ENCODE data around the gene TRAPPC6A.

Gene TRAPPC6A

GRCh38 chr19:45184115-45184514 lies 6.1 kb upstream of the TRAPPC6A start:
- H3K36me3 ChIP-seq = peaks cover 5 to 22% (median 7%) of the 10 kb centered on the region in 3 donors
- no peaks in the 10 kb centered on the region for H3K27me3 ChIP-seq
- no peak for TF ChIP-seq CTCF (IDR thresholded peaks at IDR 0.05)
- intact Hi-C loops (cut with DNase I; ENCODE audit: low total_unique reads) = no loop called here
- no peak for DNase-seq
- H3K27ac ChIP-seq = no peak overlapping the region
- H3K4me1 ChIP-seq = peaks cover 0 to 26% (median 21%) of the 10 kb centered on the region in 4 donors
- no peak overlapping the region for H3K4me3 ChIP-seq
- H3K9me3 ChIP-seq = no peaks in the 10 kb centered on the region

- DNase-seq = no peak
- H3K4me1 ChIP-seq = peaks cover 0 to 27% (median 21%) of the 10 kb centered on the region in 4 donors
- H3K27me3 ChIP-seq = no peaks in the 10 kb centered on the region
- no peak overlapping the region for H3K27ac ChIP-seq
- intact Hi-C loops (cut with DNase I; ENCODE audit: low total_unique reads) = no loop called here
- H3K36me3 ChIP-seq = peaks cover 5 to 22% (median 7%) of the 10 kb centered on the region in 3 donors
- H3K4me3 ChIP-seq = no peak overlapping the region
- no peak for TF ChIP-seq CTCF (IDR thresholded peaks at IDR 0.05)
- no peaks in the 10 kb centered on the region for H3K9me3 ChIP-seq
These were observed 4.7 kb upstream of the TRAPPC6A start for GRCh38 chr19:45182758-45183157.

- peaks cover 0 to 36% (median 29%) of the 10 kb centered on the region in 4 donors for H3K4me1 ChIP-seq
- H3K27ac ChIP-seq = no peak overlapping the region
- no peak for DNase-seq
- H3K36me3 ChIP-seq = peaks cover 5 to 22% (median 7%) of the 10 kb centered on the region in 3 donors
- TF ChIP-seq CTCF (IDR thresholded peaks at IDR 0.05) = no peak
- intact Hi-C loops (cut with DNase I; ENCODE audit: low total_unique reads) = no loop called here
- H3K4me3 ChIP-seq = no peak overlapping the region
- H3K27me3 ChIP-seq = no peaks in the 10 kb centered on the region
- H3K9me3 ChIP-seq = no peaks in the 10 kb centered on the region
These were observed 2.9 kb upstream of the TRAPPC6A start for GRCh38 chr19:45180936-45181335.

GRCh38 chr19:45179892-45180370 lies 1.9 kb upstream of the TRAPPC6A start:
- intact Hi-C loops (cut with DNase I; ENCODE audit: low total_unique reads) = no loop called here

GRCh38 chr19:45179072-45179891 lies 1.2 kb upstream of the TRAPPC6A start:
- Histone ChIP-seq H3K4me1 (peaks cover 0 to 36% (median 29%) of the 10 kb centered on the region in 4 donors), H3K9me3 (no peaks in the 10 kb centered on the region), H3K27ac (peak overlapping the region; percentile 90 to 99), H3K27me3 (no peaks in the 10 kb centered on the region), H3K4me3 (peak overlapping the region; percentile 73 to 81), H3K36me3 (peaks cover 5 to 18% (median 7%) of the 10 kb centered on the region in 3 donors)
- DNase-seq = no peak
- intact Hi-C loops (cut with DNase I; ENCODE audit: low total_unique reads) = no loop called here
- TF ChIP-seq CTCF (IDR thresholded peaks at IDR 0.05) = no peak

More at GRCh38 chr19:45179892-45180370, 1.9 kb upstream of the TRAPPC6A start:
- no peak for DNase-seq
- peaks cover 5 to 18% (median 7%) of the 10 kb centered on the region in 3 donors for H3K36me3 ChIP-seq
- H3K4me3 ChIP-seq = peak overlapping the region; percentile 73 to 81
- H3K4me1 ChIP-seq = peaks cover 0 to 36% (median 29%) of the 10 kb centered on the region in 4 donors
- H3K27ac ChIP-seq = peak overlapping the region; percentile 90 to 99
- H3K9me3 ChIP-seq = no peaks in the 10 kb centered on the region
- no peaks in the 10 kb centered on the region for H3K27me3 ChIP-seq
- no peak for TF ChIP-seq CTCF (IDR thresholded peaks at IDR 0.05)
